ENCODE results near the gene RBKS. TPM values are rescaled to one million over a fixed set of nuclear protein-coding genes. Genes with fewer than 3 reads are reported as not detected.

The RBKS gene
- polyA plus RNA-seq, 1 of the 3 experiments (the other 2 are of a cell fraction), result 7.4 TPM

DNA sequence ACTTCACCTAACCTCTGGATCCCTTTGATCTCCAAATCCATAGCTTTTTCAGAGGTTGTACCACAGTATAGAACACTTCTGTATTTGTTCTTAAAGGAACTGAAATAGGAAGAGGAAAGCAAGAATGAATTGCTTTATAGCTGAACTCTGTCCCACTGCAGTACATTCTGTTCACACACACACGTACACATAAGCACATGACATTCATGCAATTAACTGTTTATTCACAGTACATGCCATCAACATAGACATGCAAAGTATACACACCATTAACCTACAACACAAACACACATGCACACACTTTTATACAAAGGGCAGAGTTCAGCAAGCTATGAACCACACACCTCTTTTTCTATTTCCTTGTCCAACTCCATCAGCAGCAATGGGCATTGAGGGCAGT, 75.4 kb downstream of the RBKS start:
- POLR2A ChIA-PET, result no interaction called here

More for the DNA sequence above, 75.4 kb downstream of the RBKS start:
- no peak for DNase-seq
- Histone ChIP-seq H3K36me3 (replicated peaks in 1 of 2; ENCODE audit: control insufficient read depth in 1 of 2, insufficient read depth in 2 of 2, low read length in 1 of 2) (no peaks in the 10 kb centered on the region), H3K4me1 (ENCODE audit: control insufficient read depth in 1 of 2, insufficient read depth in 2 of 2, low read depth in 1 of 2, low read length in 1 of 2) (peaks cover 7 to 9% of the 10 kb centered on the region in 2 experiments; a peak in 2 of 4 replicates), H3K9me2 (no peaks in the 10 kb centered on the region), H3K9ac (no peak overlapping the region), H3K79me2 (ENCODE audit: insufficient read depth) (no peaks in the 10 kb centered on the region), H3K4me2 (no peak overlapping the region), H3K27ac (ENCODE audit: low read depth in 2 of 2, low read length in 1 of 2) (no peak overlapping the region), H3K9me3 (no peaks in the 10 kb centered on the region), H4K20me1 (ENCODE audit: insufficient read depth) (no peaks in the 10 kb centered on the region), H3K27me3 (ENCODE audit: insufficient read depth) (no peaks in the 10 kb centered on the region), H3K4me3 (ENCODE audit: low read depth in 2 of 2, low read length in 1 of 2) (no peak overlapping the region), H3F3A (replicated peaks; ENCODE audit: insufficient read depth) (peaks cover 10% of the 10 kb centered on the region), H2AFZ (ENCODE audit: low read depth) (no peak overlapping the region)
- TF ChIP-seq ELF1 (IDR thresholded peaks at IDR 0.05) (no peak), POLR2AphosphoS5 (IDR thresholded peaks at IDR 0.05; ENCODE audit: low read depth, low read length) (no peak), GATA2 (CRISPR knock-in tag; IDR thresholded peaks at IDR 0.05) (no peak), EZH2phosphoT487 (IDR thresholded peaks at IDR 0.05; ENCODE audit: borderline replicate concordance, low read depth) (no peak), FOXM1 (IDR thresholded peaks at IDR 0.05; ENCODE audit: low read depth) (no peak), RAD21 (IDR thresholded peaks at IDR 0.05; ENCODE audit: low read length) (no peak), YY1 (IDR thresholded peaks at IDR 0.05; ENCODE audit: low read depth) (no peak), SMC3 (IDR thresholded peaks at IDR 0.05; ENCODE audit: low read depth, low read length) (no peak), CHD2 (IDR thresholded peaks at IDR 0.05; ENCODE audit: low read length, partially characterized antibody) (no peak), FOSL2 (IDR thresholded peaks at IDR 0.05; ENCODE audit: borderline replicate concordance, low read depth) (no peak), SIN3A (IDR thresholded peaks at IDR 0.05; ENCODE audit: borderline replicate concordance, low read depth, low read length) (no peak), RFX5 (IDR thresholded peaks at IDR 0.05; ENCODE audit: low read length) (no peak), EP300 (IDR thresholded peaks at IDR 0.05; ENCODE audit: borderline replicate concordance in 1 of 2, low read depth in 1 of 2, low read length in 1 of 2) (no peak), TAF1 (IDR thresholded peaks at IDR 0.05; ENCODE audit: borderline replicate concordance, low read depth, low read length) (no peak)
- TF ChIP-seq, protein P1, sequence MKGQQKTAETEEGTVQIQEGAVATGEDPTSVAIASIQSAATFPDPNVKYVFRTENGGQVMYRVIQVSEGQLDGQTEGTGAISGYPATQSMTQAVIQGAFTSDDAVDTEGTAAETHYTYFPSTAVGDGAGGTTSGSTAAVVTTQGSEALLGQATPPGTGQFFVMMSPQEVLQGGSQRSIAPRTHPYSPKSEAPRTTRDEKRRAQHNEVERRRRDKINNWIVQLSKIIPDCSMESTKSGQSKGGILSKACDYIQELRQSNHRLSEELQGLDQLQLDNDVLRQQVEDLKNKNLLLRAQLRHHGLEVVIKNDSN (IDR thresholded peaks at IDR 0.05; ENCODE audit: borderline replicate concordance, low read depth), result no peak
- TF ChIP-seq, protein P2, sequence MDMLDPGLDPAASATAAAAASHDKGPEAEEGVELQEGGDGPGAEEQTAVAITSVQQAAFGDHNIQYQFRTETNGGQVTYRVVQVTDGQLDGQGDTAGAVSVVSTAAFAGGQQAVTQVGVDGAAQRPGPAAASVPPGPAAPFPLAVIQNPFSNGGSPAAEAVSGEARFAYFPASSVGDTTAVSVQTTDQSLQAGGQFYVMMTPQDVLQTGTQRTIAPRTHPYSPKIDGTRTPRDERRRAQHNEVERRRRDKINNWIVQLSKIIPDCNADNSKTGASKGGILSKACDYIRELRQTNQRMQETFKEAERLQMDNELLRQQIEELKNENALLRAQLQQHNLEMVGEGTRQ (IDR thresholded peaks at IDR 0.05; ENCODE audit: borderline replicate concordance, low read depth, low read length), result no peak
- TF ChIP-seq, protein P3, sequence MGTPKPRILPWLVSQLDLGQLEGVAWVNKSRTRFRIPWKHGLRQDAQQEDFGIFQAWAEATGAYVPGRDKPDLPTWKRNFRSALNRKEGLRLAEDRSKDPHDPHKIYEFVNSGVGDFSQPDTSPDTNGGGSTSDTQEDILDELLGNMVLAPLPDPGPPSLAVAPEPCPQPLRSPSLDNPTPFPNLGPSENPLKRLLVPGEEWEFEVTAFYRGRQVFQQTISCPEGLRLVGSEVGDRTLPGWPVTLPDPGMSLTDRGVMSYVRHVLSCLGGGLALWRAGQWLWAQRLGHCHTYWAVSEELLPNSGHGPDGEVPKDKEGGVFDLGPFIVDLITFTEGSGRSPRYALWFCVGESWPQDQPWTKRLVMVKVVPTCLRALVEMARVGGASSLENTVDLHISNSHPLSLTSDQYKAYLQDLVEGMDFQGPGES (IDR thresholded peaks at IDR 0.05; ENCODE audit: low read depth, low read length), result no peak
- TF ChIP-seq, protein P4, sequence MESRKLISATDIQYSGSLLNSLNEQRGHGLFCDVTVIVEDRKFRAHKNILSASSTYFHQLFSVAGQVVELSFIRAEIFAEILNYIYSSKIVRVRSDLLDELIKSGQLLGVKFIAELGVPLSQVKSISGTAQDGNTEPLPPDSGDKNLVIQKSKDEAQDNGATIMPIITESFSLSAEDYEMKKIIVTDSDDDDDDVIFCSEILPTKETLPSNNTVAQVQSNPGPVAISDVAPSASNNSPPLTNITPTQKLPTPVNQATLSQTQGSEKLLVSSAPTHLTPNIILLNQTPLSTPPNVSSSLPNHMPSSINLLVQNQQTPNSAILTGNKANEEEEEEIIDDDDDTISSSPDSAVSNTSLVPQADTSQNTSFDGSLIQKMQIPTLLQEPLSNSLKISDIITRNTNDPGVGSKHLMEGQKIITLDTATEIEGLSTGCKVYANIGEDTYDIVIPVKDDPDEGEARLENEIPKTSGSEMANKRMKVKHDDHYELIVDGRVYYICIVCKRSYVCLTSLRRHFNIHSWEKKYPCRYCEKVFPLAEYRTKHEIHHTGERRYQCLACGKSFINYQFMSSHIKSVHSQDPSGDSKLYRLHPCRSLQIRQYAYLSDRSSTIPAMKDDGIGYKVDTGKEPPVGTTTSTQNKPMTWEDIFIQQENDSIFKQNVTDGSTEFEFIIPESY (IDR thresholded peaks at IDR 0.05; ENCODE audit: borderline replicate concordance, low read depth), result no peak
- 89% methylated on average over 1 of the region's 1 CpG for WGBS (ENCODE audit: low lambda C conversion rate)
- CTCF ChIA-PET, result interaction anchor here (0.8 to 1.5 kb wide), 6 partner anchors 10 to 111 kb away, joined by 3 to 6 read pairs (median 4); no protein-coding TSS in a partner anchor

Measured in SK-N-SH (cell line).